Dendritic cell treated with granulocyte-macrophage colony-stimulating factor and Interleukin-4, amounts not matched to agents 40 ng/mL and 50 ng/mL, for 4 days (primary cell): Measurements from ENCODE around the gene NOL9.

ENCODE experiments used
- H3K27ac Mint-ChIP-seq: one replicate; pipeline ENCODE4 v1.8.0; 2022; ENCODE audit warnings: mild to moderate bottlenecking, mixed read lengths
- H3K27me3 Mint-ChIP-seq: one replicate; pipeline ENCODE4 v1.8.0; 2022; ENCODE audit warnings: mild to moderate bottlenecking, mixed read lengths
- H3K36me3 Mint-ChIP-seq: one replicate; pipeline ENCODE4 v1.8.0; 2022; ENCODE audit warnings: low read depth, mixed read lengths
- H3K4me1 Mint-ChIP-seq: one replicate; pipeline ENCODE4 v1.8.0; 2022; ENCODE audit warnings: low read depth, mixed read lengths
- H3K4me3 Mint-ChIP-seq: one replicate; pipeline ENCODE4 v1.8.0; 2022; ENCODE audit warnings: mild to moderate bottlenecking, moderate library complexity, mixed read lengths
- H3K9me3 Mint-ChIP-seq: one replicate; pipeline ENCODE4 v1.8.0; 2022; ENCODE audit warnings: mixed read lengths
- intact Hi-C: fragments of 100-400 bp; cut with micrococcal nuclease; formaldehyde crosslinking; loops from one replicate; pipeline ENCODE4 v1.15.0; 2022

Gene NOL9

DNA sequence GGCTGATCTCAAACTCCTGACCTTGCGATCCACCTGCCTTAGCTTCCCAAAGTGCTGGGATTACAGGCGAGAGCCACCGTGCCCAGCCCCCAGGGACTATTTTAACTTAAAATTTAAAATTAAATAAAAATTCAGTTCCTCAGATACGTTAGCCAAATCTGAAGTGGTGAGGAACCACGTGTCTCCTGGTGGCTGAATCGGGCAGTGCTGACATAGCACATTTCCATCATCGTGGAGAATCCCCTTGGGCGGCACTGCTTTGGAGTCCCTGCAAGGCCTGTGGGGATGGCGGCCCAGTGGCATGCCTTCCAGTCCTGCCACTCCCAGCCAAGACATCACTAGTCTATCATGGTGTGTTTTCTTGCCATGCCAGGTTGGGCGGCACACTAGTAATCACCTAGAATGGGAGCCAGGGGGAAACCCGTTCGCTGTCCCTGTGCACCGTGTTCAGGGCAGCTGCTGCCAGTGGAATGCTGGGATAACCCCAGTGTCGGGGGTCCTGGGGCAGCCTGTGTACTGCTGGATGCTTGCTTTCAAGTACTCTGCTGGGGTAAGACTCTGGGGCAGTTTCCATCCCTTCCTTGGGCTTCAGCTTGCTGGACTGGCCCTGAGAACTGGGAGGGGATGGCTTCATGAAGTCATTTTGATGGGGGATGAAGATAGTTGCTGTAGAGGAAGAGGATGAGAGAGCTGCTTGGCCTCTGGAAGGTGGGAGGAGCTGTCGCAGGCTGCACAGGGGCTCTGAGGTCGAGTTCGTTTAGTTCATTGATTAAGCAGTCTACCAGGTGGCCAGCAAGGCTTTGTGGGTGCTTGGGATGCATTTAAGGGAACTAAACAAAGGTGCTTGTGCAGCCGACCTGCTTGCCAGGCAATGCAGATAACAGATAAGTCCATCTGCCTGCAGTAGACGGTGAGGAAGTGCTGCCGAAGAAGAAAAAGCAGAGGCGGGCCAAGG is 30.1 kb upstream of the NOL9 start:
- Mint-ChIP-seq H3K36me3 (peaks cover 77% of the 10 kb centered on the region), H3K4me3 (no peak overlapping the region), H3K9me3 (no peaks in the 10 kb centered on the region), H3K27me3 (no peaks in the 10 kb centered on the region), H3K27ac (peak overlapping the region; percentile 4), H3K4me1 (peaks cover 83% of the 10 kb centered on the region)
- intact Hi-C loops = no loop called here

- Mint-ChIP-seq H3K4me1 (peaks cover 69% of the 10 kb centered on the region), H3K27me3 (no peaks in the 10 kb centered on the region), H3K36me3 (peaks cover 57% of the 10 kb centered on the region), H3K4me3 (peak overlapping the region; percentile 100), H3K9me3 (no peaks in the 10 kb centered on the region), H3K27ac (peak overlapping the region; percentile 100)
- intact Hi-C loops = no loop called here
Observed at GRCh38 chr1:6582370-6582769, 28.1 kb upstream of the NOL9 start.

DNA sequence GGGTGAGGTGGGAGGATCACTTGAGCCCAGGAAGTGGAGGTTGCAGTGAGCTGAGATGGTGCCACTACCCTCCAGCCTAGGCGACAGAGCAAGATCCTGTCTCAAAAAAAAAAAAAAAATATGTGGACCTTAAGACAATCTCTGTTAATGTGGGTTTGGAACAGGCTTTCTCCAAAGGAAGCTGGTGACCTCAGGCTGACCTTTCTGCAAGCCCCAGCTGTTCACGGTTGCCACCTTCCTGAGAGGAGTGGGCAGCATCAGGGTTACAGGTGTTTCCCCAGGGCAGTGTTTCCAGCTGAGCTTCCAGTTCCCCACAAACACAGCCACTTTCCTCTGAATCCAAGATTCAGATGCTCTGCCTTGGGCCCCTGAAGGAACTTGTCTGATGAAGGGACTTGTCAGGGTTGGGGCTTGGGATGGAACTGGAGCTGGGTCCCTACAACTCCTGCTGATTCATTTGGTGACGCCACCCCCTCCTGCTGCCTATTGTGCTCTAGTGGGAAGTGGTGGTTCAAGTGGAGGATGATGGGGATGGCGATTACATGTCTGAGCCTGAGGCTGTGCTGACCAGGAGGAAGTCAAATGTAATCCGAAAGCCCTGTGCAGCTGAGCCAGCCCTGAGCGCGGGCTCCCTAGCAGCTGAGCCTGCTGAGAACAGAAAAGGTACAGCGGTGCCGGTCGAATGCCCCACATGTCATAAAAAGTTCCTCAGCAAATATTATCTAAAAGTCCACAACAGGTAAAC is 27.4 kb upstream of the NOL9 start:
- Mint-ChIP-seq H3K4me3 (peak overlapping the region; percentile 100), H3K9me3 (no peaks in the 10 kb centered on the region), H3K36me3 (peaks cover 51% of the 10 kb centered on the region), H3K4me1 (peaks cover 63% of the 10 kb centered on the region), H3K27me3 (no peaks in the 10 kb centered on the region), H3K27ac (peak overlapping the region; percentile 100)
- intact Hi-C loops = loop anchor here (2.0 kb wide), 1 partner anchor 43 kb away; the partner anchor contains the start of gene THAP3

DNA sequence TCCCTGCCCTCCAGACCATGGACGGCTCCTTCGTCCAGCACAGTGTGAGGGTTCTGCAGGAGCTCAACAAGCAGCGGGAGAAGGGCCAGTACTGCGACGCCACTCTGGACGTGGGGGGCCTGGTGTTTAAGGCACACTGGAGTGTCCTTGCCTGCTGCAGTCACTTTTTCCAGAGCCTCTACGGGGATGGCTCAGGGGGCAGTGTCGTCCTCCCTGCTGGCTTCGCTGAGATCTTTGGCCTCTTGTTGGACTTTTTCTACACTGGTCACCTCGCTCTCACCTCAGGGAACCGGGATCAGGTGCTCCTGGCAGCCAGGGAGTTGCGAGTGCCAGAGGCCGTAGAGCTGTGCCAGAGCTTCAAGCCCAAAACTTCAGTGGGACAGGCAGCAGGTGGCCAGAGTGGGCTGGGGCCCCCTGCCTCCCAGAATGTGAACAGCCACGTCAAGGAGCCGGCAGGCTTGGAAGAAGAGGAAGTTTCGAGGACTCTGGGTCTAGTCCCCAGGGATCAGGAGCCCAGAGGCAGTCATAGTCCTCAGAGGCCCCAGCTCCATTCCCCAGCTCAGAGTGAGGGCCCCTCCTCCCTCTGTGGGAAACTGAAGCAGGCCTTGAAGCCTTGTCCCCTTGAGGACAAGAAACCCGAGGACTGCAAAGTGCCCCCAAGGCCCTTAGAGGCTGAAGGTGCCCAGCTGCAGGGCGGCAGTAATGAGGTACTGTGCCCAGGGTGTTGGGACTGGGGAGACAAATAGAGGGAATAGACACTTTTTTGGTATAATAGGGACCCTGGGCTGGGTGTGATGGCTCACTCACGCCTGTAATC is 26.5 kb upstream of the NOL9 start:
- Mint-ChIP-seq H3K27me3 (no peaks in the 10 kb centered on the region), H3K36me3 (peaks cover 41% of the 10 kb centered on the region), H3K4me3 (peak overlapping the region; percentile 100), H3K9me3 (no peaks in the 10 kb centered on the region), H3K27ac (peak overlapping the region; percentile 100), H3K4me1 (peaks cover 58% of the 10 kb centered on the region)
- intact Hi-C loops = loop anchor here (2.0 kb wide), 1 partner anchor 44 kb away; the partner anchor contains the start of gene THAP3

GRCh38 chr1:6580119-6580592 is 25.8 kb upstream of the NOL9 start:
- peak overlapping the region; percentile 100 for H3K27ac Mint-ChIP-seq
- intact Hi-C loops = loop anchor here (2.0 kb wide), 1 partner anchor 45 kb away; the partner anchor contains the start of gene THAP3
- no peaks in the 10 kb centered on the region for H3K9me3 Mint-ChIP-seq
- no peaks in the 10 kb centered on the region for H3K27me3 Mint-ChIP-seq
- H3K36me3 Mint-ChIP-seq = peaks cover 35% of the 10 kb centered on the region
- H3K4me1 Mint-ChIP-seq = peaks cover 51% of the 10 kb centered on the region
- H3K4me3 Mint-ChIP-seq = peak overlapping the region; percentile 100

- Mint-ChIP-seq H3K9me3 (no peaks in the 10 kb centered on the region), H3K4me1 (peaks cover 45% of the 10 kb centered on the region), H3K4me3 (peak within 1 kb of the TSS; percentile 100), H3K27ac (peak within 1 kb of the TSS; percentile 100), H3K36me3 (peaks cover 29% of the 10 kb centered on the region), H3K27me3 (no peaks in the 10 kb centered on the region)
- intact Hi-C loops = loop anchor here (1.0 to 2.0 kb wide), 2 partner anchors 25 to 45 kb away; partner anchors contain the start of genes NOL9 and THAP3
Observed at GRCh38 chr1:6579374-6580118, 25.2 kb upstream of the NOL9 start, which contains the start of gene ZBTB48. Gene ZBTB48 (plus strand): TSS chr1:6579994. CDS start chr1:6580610, 616 bp downstream.

- H3K27me3 Mint-ChIP-seq = no peaks in the 10 kb centered on the region
- peaks cover 22% of the 10 kb centered on the region for H3K36me3 Mint-ChIP-seq
- H3K4me1 Mint-ChIP-seq = peaks cover 40% of the 10 kb centered on the region
- intact Hi-C loops = loop anchor here (1.0 kb wide), 1 partner anchor 24 kb away; the partner anchor contains the start of gene NOL9
- peak overlapping the region; percentile 100 for H3K27ac Mint-ChIP-seq
- H3K4me3 Mint-ChIP-seq = no peak overlapping the region
- no peaks in the 10 kb centered on the region for H3K9me3 Mint-ChIP-seq
Observed at GRCh38 chr1:6578624-6579373, 24.5 kb upstream of the NOL9 start.

DNA sequence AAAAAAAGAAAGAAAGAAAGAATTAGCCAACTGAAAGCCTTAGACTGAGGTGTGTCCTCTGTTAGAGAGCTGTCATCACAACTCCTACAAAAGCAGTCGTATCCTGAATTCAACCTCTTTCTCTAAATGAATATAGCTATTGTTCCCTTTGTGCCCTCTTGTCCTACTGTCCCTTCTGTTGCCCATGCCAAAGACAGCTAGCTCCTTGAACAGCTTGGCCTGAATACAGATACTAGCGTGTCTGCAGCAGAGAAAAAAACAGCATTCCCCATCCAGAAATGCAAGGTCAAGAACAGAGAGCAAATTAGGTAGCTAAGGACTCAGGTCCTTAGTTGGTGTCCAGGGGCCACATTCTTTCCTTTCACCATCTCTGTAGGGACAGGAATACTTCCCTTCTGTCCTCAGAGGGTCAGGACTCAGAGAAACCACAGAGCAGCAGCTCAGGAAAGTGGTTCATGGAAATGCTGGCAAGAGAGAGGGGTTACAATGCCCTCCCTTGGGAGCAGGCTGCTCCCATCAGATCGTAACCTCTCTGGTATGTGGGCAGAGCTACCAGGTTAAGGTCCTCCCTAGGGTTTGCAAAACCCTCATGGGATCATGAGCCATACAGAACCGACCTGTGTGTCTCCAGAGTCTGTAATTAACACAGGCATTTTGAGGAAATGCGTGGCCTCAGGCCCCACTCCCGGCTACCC is 23.7 kb upstream of the NOL9 start:
- Mint-ChIP-seq H3K4me3 (no peak overlapping the region), H3K27ac (no peak overlapping the region), H3K27me3 (peaks cover under 1% of the 10 kb centered on the region), H3K36me3 (peaks cover 17% of the 10 kb centered on the region), H3K9me3 (no peaks in the 10 kb centered on the region), H3K4me1 (peaks cover 39% of the 10 kb centered on the region)
- intact Hi-C loops = no loop called here

DNA sequence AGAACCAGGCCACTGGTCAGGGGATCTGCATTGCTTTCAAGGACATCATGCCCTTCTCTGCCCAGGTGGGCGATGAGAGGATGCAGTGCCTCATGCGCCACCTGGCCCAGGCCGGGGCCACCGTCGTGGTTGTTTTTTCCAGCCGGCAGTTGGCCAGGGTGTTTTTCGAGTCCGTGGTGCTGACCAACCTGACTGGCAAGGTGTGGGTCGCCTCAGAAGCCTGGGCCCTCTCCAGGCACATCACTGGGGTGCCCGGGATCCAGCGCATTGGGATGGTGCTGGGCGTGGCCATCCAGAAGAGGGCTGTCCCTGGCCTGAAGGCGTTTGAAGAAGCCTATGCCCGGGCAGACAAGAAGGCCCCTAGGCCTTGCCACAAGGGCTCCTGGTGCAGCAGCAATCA is 20.5 kb upstream of the NOL9 start:
- intact Hi-C loops = no loop called here
- H3K27me3 Mint-ChIP-seq = peaks cover 20% of the 10 kb centered on the region
- no peak overlapping the region for H3K27ac Mint-ChIP-seq
- no peak overlapping the region for H3K4me3 Mint-ChIP-seq
- H3K36me3 Mint-ChIP-seq = peaks cover 3% of the 10 kb centered on the region
- peaks cover 11% of the 10 kb centered on the region for H3K9me3 Mint-ChIP-seq
- peaks cover 10% of the 10 kb centered on the region for H3K4me1 Mint-ChIP-seq

GRCh38 chr1:6574025-6574620 is 19.8 kb upstream of the NOL9 start:
- intact Hi-C loops = no loop called here
- H3K27me3 Mint-ChIP-seq = peaks cover 27% of the 10 kb centered on the region
- no peaks in the 10 kb centered on the region for H3K36me3 Mint-ChIP-seq
- no peak overlapping the region for H3K4me3 Mint-ChIP-seq
- H3K9me3 Mint-ChIP-seq = peaks cover 11% of the 10 kb centered on the region
- peaks cover 4% of the 10 kb centered on the region for H3K4me1 Mint-ChIP-seq
- H3K27ac Mint-ChIP-seq = no peak overlapping the region

DNA sequence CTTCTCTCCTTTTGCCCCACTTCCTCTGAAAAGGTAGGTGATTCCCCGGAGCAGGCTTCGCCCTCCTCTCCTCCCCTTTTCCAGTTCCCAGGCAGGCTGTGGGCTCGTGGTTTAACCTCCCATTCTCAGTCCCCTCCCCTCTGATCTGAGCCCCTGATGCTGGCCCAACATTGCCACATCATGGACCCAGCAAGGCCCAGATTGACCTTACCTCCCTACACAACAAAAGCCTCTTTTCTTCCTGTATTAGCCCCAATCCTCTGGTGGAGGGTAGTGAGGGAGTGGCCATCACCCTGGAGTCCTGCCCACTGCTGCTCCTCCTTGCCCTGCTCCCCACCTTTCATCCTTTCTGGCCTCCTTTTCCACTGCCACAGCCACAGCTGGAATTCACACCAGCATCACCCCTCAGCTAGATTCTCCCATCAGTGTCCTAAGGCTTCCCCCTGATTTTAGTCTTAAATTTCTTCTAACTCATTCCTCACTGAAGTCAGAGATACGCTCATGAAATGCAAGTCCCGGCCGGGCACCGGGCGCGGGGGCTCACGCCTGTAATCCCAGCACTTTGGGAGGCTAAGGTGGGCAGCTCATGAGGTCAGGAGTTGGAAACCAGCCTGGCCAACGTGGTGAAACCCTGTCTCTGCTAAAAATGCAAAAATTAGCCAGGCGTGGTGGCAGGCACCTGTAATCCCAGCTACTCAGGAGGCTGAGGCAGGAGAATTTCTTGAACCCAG is 18.5 kb upstream of the NOL9 start:
- Mint-ChIP-seq H3K4me3 (no peak overlapping the region), H3K4me1 (no peaks in the 10 kb centered on the region), H3K27ac (no peak overlapping the region), H3K27me3 (peaks cover 33% of the 10 kb centered on the region), H3K9me3 (peaks cover 11% of the 10 kb centered on the region), H3K36me3 (no peaks in the 10 kb centered on the region)
- intact Hi-C loops = no loop called here
